NCI-H446 (cell line): ENCODE measurements around the gene OR4C45.
"Not testable (repeated sequence)": the region's sequence is repeated elsewhere in the genome, so short reads cannot be mapped to it uniquely, and the experiment has no call there.

Experiments
- DNase-seq, 2 experiments: peaks; one replicate each; lab custom pipeline; 2025; lab: John Stamatoyannopoulos, UW

The OR4C45 gene

GRCh38 chr11:50032574-50032973, at the start of gene OR4C45:
Gene OR4C45, plus strand, starts transcription at chr11:50032874.
- no peak for DNase-seq

GRCh38 chr11:49995565-49995964, 37.1 kb upstream of the OR4C45 start:
- DNase-seq = peak; percentile 85 to 93

GRCh38 chr11:50030193-50030592, 2.5 kb upstream of the OR4C45 start:
- no peak for DNase-seq

- not testable (repeated sequence) for DNase-seq
These were observed 3.6 kb downstream of the OR4C45 start for GRCh38 chr11:50036239-50036638.

DNA sequence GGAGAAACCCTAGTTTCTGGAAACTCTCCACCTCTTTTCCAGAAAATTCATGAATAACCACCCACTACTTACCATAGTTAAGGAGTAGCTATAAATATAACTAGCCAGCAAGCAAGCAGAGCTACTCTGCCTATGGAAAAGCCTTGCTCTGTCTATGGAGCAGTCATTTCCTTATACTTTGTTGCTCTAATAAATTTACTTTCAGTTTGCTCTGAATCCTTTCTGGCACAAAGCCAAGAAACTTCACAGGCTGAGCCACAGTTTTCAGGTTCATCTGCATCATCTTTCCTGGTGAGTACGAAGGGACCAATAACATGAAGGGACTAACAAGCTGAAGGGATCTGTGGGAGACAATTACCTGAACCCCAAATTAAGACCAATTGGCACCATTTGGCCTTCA, 4.6 kb downstream of the OR4C45 start:
- DNase-seq = no peak

- no peak for DNase-seq
These were observed 12.0 kb downstream of the OR4C45 start for GRCh38 chr11:50044647-50045046.

DNA sequence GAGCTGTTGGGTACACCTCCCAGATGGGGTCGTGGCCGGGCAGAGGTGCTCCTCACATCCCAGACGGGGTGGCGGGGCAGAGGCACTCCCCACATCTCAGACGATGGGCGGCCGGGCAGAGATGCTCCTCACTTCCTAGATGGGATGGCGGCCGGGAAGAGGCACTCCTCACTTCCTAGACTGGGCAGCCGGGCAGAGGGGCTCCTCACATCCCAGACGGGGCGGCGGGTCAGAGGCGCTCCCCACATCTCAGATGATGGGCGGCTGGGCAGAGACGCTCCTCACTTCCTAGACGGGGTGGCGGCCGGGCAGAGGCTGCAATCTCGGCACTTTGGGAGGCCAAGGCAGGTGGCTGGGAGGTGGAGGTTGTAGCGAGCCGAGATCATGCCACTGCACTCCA, 30.4 kb downstream of the OR4C45 start:
- DNase-seq = not testable (repeated sequence)

- no peak for DNase-seq
These were observed 37.7 kb downstream of the OR4C45 start for GRCh38 chr11:50070389-50070788.

- DNase-seq = no peak
These were observed 39.0 kb downstream of the OR4C45 start for GRCh38 chr11:50071584-50072225.

- DNase-seq = no peak
These were observed 39.8 kb downstream of the OR4C45 start for GRCh38 chr11:50072226-50073112.

GRCh38 chr11:50073113-50074105, 40.7 kb downstream of the OR4C45 start:
- DNase-seq = no peak

DNA sequence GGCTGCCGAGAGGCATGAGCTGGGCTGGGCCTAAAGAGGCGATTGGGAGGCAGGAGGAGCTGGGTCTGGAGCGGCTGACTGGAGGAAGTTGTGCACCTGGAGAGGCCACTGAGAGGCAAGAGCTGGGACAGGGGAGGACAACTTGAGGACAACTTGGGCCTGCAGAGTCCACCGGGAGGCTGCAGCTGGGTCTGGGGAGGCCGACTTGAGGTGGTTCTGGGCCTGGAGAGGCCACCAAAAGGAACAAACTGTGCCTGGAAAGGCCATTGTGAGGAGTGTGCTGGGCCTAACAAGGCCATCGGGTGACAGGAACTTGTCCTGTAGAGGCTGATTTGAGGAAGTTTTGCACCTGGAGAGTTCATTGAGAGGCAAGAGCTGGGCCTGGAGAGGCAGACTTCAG, 41.5 kb downstream of the OR4C45 start:
- no peak for DNase-seq

- DNase-seq = no peak
These were observed 43.2 kb downstream of the OR4C45 start for GRCh38 chr11:50075856-50076255.

GRCh38 chr11:50077526-50077925, 44.9 kb downstream of the OR4C45 start:
- DNase-seq = no peak

GRCh38 chr11:50078001-50078400, 45.3 kb downstream of the OR4C45 start:
- DNase-seq = no peak

DNA sequence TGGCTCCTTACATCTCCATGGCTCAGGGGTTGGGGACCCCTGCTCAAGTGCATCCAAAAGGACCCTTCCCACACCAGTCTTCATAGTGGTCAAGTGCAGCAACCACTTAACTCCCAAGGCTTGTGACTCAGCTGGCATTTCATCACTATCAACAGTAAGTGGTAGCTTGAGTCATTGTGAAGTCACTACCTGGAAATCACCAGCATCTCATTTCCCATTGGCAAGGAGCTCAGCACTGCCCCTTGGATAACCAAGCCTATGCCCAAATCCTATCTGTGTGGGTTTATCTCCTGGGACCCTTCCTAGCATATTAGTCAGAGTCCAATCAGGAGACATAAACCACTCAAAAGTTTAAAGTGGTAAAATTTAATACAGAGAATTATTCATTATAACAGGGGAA, 46.3 kb downstream of the OR4C45 start:
- not testable (repeated sequence) for DNase-seq

DNA sequence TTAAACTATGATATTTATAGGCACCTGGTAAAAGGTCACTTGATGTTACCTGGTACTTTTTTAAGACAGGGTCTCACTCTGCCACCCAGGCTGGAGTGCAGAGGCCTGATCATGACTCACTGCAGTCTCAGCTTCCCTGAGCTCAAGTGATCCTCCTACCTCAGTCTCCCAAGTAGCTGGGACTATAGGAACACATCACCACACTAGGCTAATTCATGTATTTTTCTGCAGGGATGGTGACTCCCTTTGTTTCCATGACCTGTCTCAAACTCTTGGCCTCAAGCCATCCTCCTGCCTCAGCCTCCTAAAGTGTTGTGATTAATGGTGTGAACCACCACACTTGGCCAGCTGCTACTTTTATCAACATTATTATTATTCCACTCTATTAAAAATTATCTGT, 47.6 kb downstream of the OR4C45 start:
- DNase-seq = no peak
